ENCODE data around the gene TMEM179. TPM values are rescaled to one million over a fixed set of nuclear protein-coding genes. Genes with fewer than 3 reads are reported as not detected.

TMEM179 gene
- total RNA-seq, 1 donor from 2014 or later = not detected

- no peaks in the 10 kb centered on the region for H3K36me3 ChIP-seq
- H3K27me3 ChIP-seq = peaks cover 23% of the 10 kb centered on the region
- H3K4me3 ChIP-seq = no peak overlapping the region
- no peaks in the 10 kb centered on the region for H3K4me1 ChIP-seq
- TF ChIP-seq CTCF (IDR thresholded peaks at IDR 0.05) = no peak
- no peak overlapping the region for H3K27ac ChIP-seq
- no peak for ATAC-seq
- intact Hi-C loops (cut with DNase I) = no loop called here
- H3K9me3 ChIP-seq = no peaks in the 10 kb centered on the region
- DNase-seq = peak; percentile 51
Measured at GRCh38 chr14:104643306-104643705, 38.7 kb upstream of the TMEM179 start.

GRCh38 chr14:104642540-104642868 lies 37.9 kb upstream of the TMEM179 start:
- intact Hi-C loops (cut with DNase I) = no loop called here
- Histone ChIP-seq H3K36me3 (no peaks in the 10 kb centered on the region), H3K4me1 (no peaks in the 10 kb centered on the region), H3K9me3 (no peaks in the 10 kb centered on the region), H3K4me3 (no peak overlapping the region), H3K27me3 (peaks cover 23% of the 10 kb centered on the region), H3K27ac (no peak overlapping the region)
- no peak for ATAC-seq
- peak; percentile 63 for DNase-seq
- TF ChIP-seq CTCF (IDR thresholded peaks at IDR 0.05) = no peak

- H3K4me3 ChIP-seq = no peak overlapping the region
- no peaks in the 10 kb centered on the region for H3K9me3 ChIP-seq
- intact Hi-C loops (cut with DNase I) = no loop called here
- ATAC-seq (no peak), DNase-seq (no peak)
- TF ChIP-seq CTCF (IDR thresholded peaks at IDR 0.05) = no peak
- peaks cover 23% of the 10 kb centered on the region for H3K27me3 ChIP-seq
- H3K4me1 ChIP-seq = no peaks in the 10 kb centered on the region
- no peaks in the 10 kb centered on the region for H3K36me3 ChIP-seq
- H3K27ac ChIP-seq = no peak overlapping the region
Measured at GRCh38 chr14:104641753-104642539, 37.4 kb upstream of the TMEM179 start.

- no peak for ATAC-seq
Measured at GRCh38 chr14:104640681-104641080, 36.1 kb upstream of the TMEM179 start.

GRCh38 chr14:104639885-104640548 lies 35.4 kb upstream of the TMEM179 start:
- peak; percentile 84 for ATAC-seq
- peaks cover 34% of the 10 kb centered on the region for H3K27me3 ChIP-seq
- intact Hi-C loops (cut with DNase I) = no loop called here
- TF ChIP-seq CTCF (IDR thresholded peaks at IDR 0.05) = peak; percentile 89
- H3K9me3 ChIP-seq = no peaks in the 10 kb centered on the region
- no peak overlapping the region for H3K27ac ChIP-seq
- no peaks in the 10 kb centered on the region for H3K36me3 ChIP-seq
- H3K4me1 ChIP-seq = no peaks in the 10 kb centered on the region
- no peak overlapping the region for H3K4me3 ChIP-seq
- peak; percentile 78 for DNase-seq

More at GRCh38 chr14:104640681-104641080, 36.1 kb upstream of the TMEM179 start:
- intact Hi-C loops (cut with DNase I) = no loop called here
- Histone ChIP-seq H3K27me3 (peaks cover 27% of the 10 kb centered on the region), H3K9me3 (no peaks in the 10 kb centered on the region), H3K27ac (no peak overlapping the region), H3K4me3 (no peak overlapping the region), H3K36me3 (no peaks in the 10 kb centered on the region), H3K4me1 (no peaks in the 10 kb centered on the region)
- no peak for DNase-seq
- TF ChIP-seq CTCF (IDR thresholded peaks at IDR 0.05) = no peak

Data from upper lobe of right lung (tissue), 1 donor.